H9 (cell line): ENCODE measurements around the gene VPREB1. TPM values are rescaled to one million over a fixed set of nuclear protein-coding genes. Genes with fewer than 3 reads are reported as not detected.

Experiments
- DNase-seq: peaks from one replicate; pipeline ENCODE4 v3.0.0-alpha.2; 2017
- H2AFZ ChIP-seq: one replicate; pipeline ENCODE4 v1.6.1; 2013; ENCODE audit warnings: mild to moderate bottlenecking, low read length, control low read depth, moderate library complexity
- H2AK5ac ChIP-seq: 2 replicates; pipeline ENCODE4 v1.6.1; 2013; ENCODE audit warnings: low read length, control low read depth, mixed read lengths; ENCODE audit not compliant: insufficient read length
- H2BK120ac ChIP-seq: one replicate; pipeline ENCODE4 v1.6.1; 2013; ENCODE audit warnings: low read depth, mild to moderate bottlenecking, low read length, control low read depth, inconsistent platforms; ENCODE audit not compliant: poor library complexity, severe bottlenecking
- H2BK12ac ChIP-seq: 2 replicates; pipeline ENCODE4 v1.6.1; 2013; ENCODE audit warnings: low read length, control low read depth, mixed read lengths, low read depth; ENCODE audit not compliant: insufficient read length
- H2BK15ac ChIP-seq: 2 replicates; pipeline ENCODE4 v1.6.1; 2013; ENCODE audit warnings: low read depth, low read length, control low read depth
- H2BK20ac ChIP-seq: one replicate; pipeline ENCODE4 v1.6.1; 2013; ENCODE audit warnings: low read depth, mild to moderate bottlenecking, low read length, control low read depth, inconsistent platforms; ENCODE audit not compliant: poor library complexity, severe bottlenecking
- H2BK5ac ChIP-seq: 2 replicates; pipeline ENCODE4 v1.6.1; 2013; ENCODE audit warnings: low read length, control low read depth, mixed read lengths; ENCODE audit not compliant: insufficient read length
- H3K14ac ChIP-seq: 2 replicates; pipeline ENCODE4 v1.6.1; 2013; ENCODE audit warnings: low read length, control low read depth; ENCODE audit not compliant: insufficient read depth
- H3K18ac ChIP-seq: 2 replicates; pipeline ENCODE4 v1.6.1; 2013; ENCODE audit warnings: low read depth, mild to moderate bottlenecking, mixed read lengths, low read length, control low read depth; ENCODE audit not compliant: insufficient read length
- H3K23ac ChIP-seq: 2 replicates; pipeline ENCODE4 v1.6.1; 2013; ENCODE audit warnings: low read length, control low read depth, mixed read lengths, low read depth; ENCODE audit not compliant: insufficient read length
- H3K23me2 ChIP-seq: 2 replicates; pipeline ENCODE4 v1.6.1; 2013; ENCODE audit warnings: low read depth, mild to moderate bottlenecking, mixed read lengths, low read length, control low read depth; ENCODE audit not compliant: insufficient read length, poor library complexity, severe bottlenecking
- H3K27ac ChIP-seq: 2 replicates; pipeline ENCODE4 v1.5.1; 2013; ENCODE audit warnings: low read length, control low read depth, mixed read lengths, low read depth; ENCODE audit not compliant: insufficient read length
- H3K27me3 ChIP-seq: 2 replicates; pipeline ENCODE4 v1.6.1; 2013; ENCODE audit warnings: low read length, control low read depth, inconsistent platforms; ENCODE audit not compliant: insufficient read depth
- H3K4ac ChIP-seq: 2 replicates; pipeline ENCODE4 v1.6.1; 2013; ENCODE audit warnings: low read depth, mild to moderate bottlenecking, control low read depth, inconsistent platforms, low read length, moderate library complexity
- H3K4me1 ChIP-seq: 2 replicates; pipeline ENCODE4 v1.6.1; 2013; ENCODE audit warnings: low read length, control low read depth, inconsistent platforms; ENCODE audit not compliant: insufficient read depth
- H3K4me2 ChIP-seq: 2 replicates; pipeline ENCODE4 v1.6.1; 2013; ENCODE audit warnings: low read length, control low read depth, mixed read lengths; ENCODE audit not compliant: insufficient read length, insufficient read depth
- H3K56ac ChIP-seq: 2 replicates; pipeline ENCODE4 v1.6.1; 2013; ENCODE audit warnings: low read depth, mild to moderate bottlenecking, mixed read lengths, low read length, control low read depth; ENCODE audit not compliant: insufficient read length
- H3K79me1 ChIP-seq: 2 replicates; pipeline ENCODE4 v1.6.1; 2013; ENCODE audit warnings: low read depth, mild to moderate bottlenecking, moderate library complexity, low read length, control low read depth, inconsistent platforms; ENCODE audit not compliant: insufficient read depth, poor library complexity, severe bottlenecking
- H3K79me2 ChIP-seq: 2 replicates; pipeline ENCODE4 v1.6.1; 2013; ENCODE audit warnings: low read length, control low read depth, inconsistent platforms; ENCODE audit not compliant: insufficient read depth
- H3K9ac ChIP-seq: 2 replicates; pipeline ENCODE4 v1.6.1; 2013; ENCODE audit warnings: low read length, control low read depth, mixed read lengths; ENCODE audit not compliant: insufficient read length; ENCODE audit errors: extremely low read depth
- H3K9me3 ChIP-seq: one replicate; pipeline ENCODE4 v1.6.1; 2013; ENCODE audit warnings: low read depth, low read length, inconsistent platforms; ENCODE audit not compliant: control insufficient read depth
- H3T11ph ChIP-seq: one replicate; pipeline ENCODE4 v1.6.1; 2013; ENCODE audit warnings: mild to moderate bottlenecking, low read length, control low read depth, inconsistent platforms
- H4K20me1 ChIP-seq: one replicate; pipeline ENCODE4 v1.6.1; 2013; ENCODE audit not compliant: control insufficient read depth, insufficient read length, insufficient read depth
- H4K5ac ChIP-seq: 2 replicates; pipeline ENCODE4 v1.6.1; 2013; ENCODE audit warnings: low read depth, mild to moderate bottlenecking, mixed read lengths, low read length, control low read depth; ENCODE audit not compliant: insufficient read length
- H4K8ac ChIP-seq: replicated peaks from 2 replicates; pipeline ENCODE4 v1.6.1; 2013; ENCODE audit warnings: low read length, control low read depth, mixed read lengths, low read depth; ENCODE audit not compliant: insufficient read length
- H4K91ac ChIP-seq: 2 replicates; pipeline ENCODE4 v1.6.1; 2013; ENCODE audit warnings: low read depth, mild to moderate bottlenecking, moderate library complexity, mixed read lengths, low read length, control low read depth; ENCODE audit not compliant: insufficient read length
- H3K27ac Mint-ChIP-seq, 3 experiments: 2 replicates in 2 of 3; 3 replicates in 1 of 3; pipeline ENCODE4 v1.8.0; 2020 to 2021; ENCODE audit warnings: mixed read lengths in 3 of 3, mild to moderate bottlenecking in 1 of 3, moderate library complexity in 1 of 3
- H3K27me3 Mint-ChIP-seq: 2 replicates; pipeline ENCODE4 v1.8.0; 2021; ENCODE audit warnings: low read depth, mild to moderate bottlenecking, moderate library complexity, mixed read lengths
- H3K36me3 Mint-ChIP-seq, 3 experiments: 2 replicates in 2 of 3; 3 replicates in 1 of 3; pipeline ENCODE4 v1.8.0; 2020 to 2021; ENCODE audit warnings: low read depth in 3 of 3, mixed read lengths in 3 of 3; ENCODE audit not compliant: insufficient read depth in 1 of 3
- H3K4me1 Mint-ChIP-seq, 2 experiments: 2 replicates each; pipeline ENCODE4 v1.8.0; 2020; ENCODE audit warnings: mixed read lengths in 2 of 2
- H3K4me3 Mint-ChIP-seq, 2 experiments: 2 replicates in 1 of 2; 3 replicates in 1 of 2; pipeline ENCODE4 v1.8.0; 2020 to 2021; ENCODE audit warnings: mild to moderate bottlenecking in 2 of 2, mixed read lengths in 2 of 2, moderate library complexity in 1 of 2
- H3K9me3 Mint-ChIP-seq, 2 experiments: 2 replicates in 1 of 2; 3 replicates in 1 of 2; pipeline ENCODE4 v1.8.0; 2020; ENCODE audit warnings: mild to moderate bottlenecking in 2 of 2, mixed read lengths in 2 of 2, moderate library complexity in 1 of 2
- CTCF ChIP-seq: fragments of 200-600 bp; sonication (generic); conservative IDR thresholded peaks from 3 replicates; pipeline ENCODE4 v1.8.0; 2021; ENCODE audit warnings: antibody characterized with exemption, mild to moderate bottlenecking
- WGBS: extraction: QIAGEN DNeasy Blood & Tissue Kit; methylation state at CpG from one replicate; pipeline ENCODE4 v1.1.7; 2013; ENCODE audit warnings: missing lambda C conversion rate, low lambda C conversion rate, mixed read lengths; ENCODE audit not compliant: insufficient read length; ENCODE audit errors: extremely low coverage; 5-methylcytosine and 5-hydroxymethylcytosine counted together
- total RNA-seq: library from RNA; stranded (reverse); gene quantifications from 2 replicates; pipeline ENCODE4 v1.2.1, GENCODE V29; 2021

VPREB1 gene
- total RNA-seq, 1 experiment from 2014 or later, result not detected

DNA sequence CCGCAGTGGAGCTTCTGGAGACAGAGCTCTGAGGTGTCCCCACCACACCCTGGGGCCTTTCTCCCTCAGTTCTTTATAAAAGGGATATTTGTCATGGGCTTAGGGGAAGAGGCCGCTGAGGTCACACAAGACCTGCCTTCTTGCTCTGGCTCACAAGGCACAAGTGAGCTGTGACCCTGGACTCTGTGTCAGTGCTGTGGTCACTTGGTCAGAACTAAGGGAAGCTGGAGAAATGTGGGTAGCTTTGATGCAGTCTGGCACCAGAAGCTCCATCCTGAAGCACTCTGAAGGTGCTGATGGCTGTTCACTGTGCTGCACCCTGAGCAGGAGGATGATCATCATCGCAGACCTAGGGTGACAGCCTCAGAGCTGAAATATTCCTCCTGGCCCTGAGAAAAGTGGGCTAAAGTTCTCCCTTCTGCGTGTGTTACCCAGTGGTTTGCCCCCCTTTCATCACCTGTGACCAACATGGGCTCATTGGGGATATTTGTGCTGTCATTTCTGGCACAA lies 28.1 kb upstream of the VPREB1 start:
- Mint-ChIP-seq H3K27me3 (peaks cover 88% of the 10 kb centered on the region), H3K36me3 (no peaks in the 10 kb centered on the region), H3K4me3 (no peak overlapping the region), H3K27ac (no peak overlapping the region), H3K4me1 (no peaks in the 10 kb centered on the region), H3K9me3 (peaks cover 0 to 3% of the 10 kb centered on the region in 2 experiments; a peak in 1 of 5 replicates)
- no peak overlapping the region for H3K18ac ChIP-seq
- no peak for TF ChIP-seq CTCF
- H2AK5ac ChIP-seq, result no peak overlapping the region
- H2AFZ ChIP-seq, result no peak overlapping the region
- no peaks in the 10 kb centered on the region for H3K9me3 ChIP-seq
- H3K14ac ChIP-seq, result no peak overlapping the region
- H3K4ac ChIP-seq, result no peak overlapping the region
- H4K5ac ChIP-seq, result no peak overlapping the region
- no peak overlapping the region for H2BK120ac ChIP-seq
- no peaks in the 10 kb centered on the region for H3K23me2 ChIP-seq
- H4K20me1 ChIP-seq, result no peaks in the 10 kb centered on the region
- no peak overlapping the region for H2BK5ac ChIP-seq
- no peaks in the 10 kb centered on the region for H3K79me2 ChIP-seq
- no peak overlapping the region for H3K9ac ChIP-seq
- peaks cover 77% of the 10 kb centered on the region for H3K27me3 ChIP-seq
- no peak for DNase-seq
- no peaks in the 10 kb centered on the region for H3K4me1 ChIP-seq
- no peak overlapping the region for H2BK20ac ChIP-seq
- H3T11ph ChIP-seq, result no peak overlapping the region
- no peak overlapping the region for H3K4me2 ChIP-seq
- no peak overlapping the region for H2BK12ac ChIP-seq
- no peak overlapping the region for H4K8ac ChIP-seq
- WGBS, result no CpG with 5 or more reads among the region's 4 CpGs
- no peaks in the 10 kb centered on the region for H3K79me1 ChIP-seq
- no peak overlapping the region for H3K23ac ChIP-seq
- no peak overlapping the region for H3K56ac ChIP-seq
- no peak overlapping the region for H3K27ac ChIP-seq
- H2BK15ac ChIP-seq, result no peak overlapping the region
- no peak overlapping the region for H4K91ac ChIP-seq
